Measurements from ENCODE around the gene ITGB7. TPM values are rescaled to one million over a fixed set of nuclear protein-coding genes. Genes with fewer than 3 reads are reported as not detected.

Gene ITGB7
- total and polyA plus RNA-seq, 10 of the 15 experiments (the other 5 are each of a cell fraction or from before 2014, with no cell fraction given), result 54.5 to 487 (median 252) TPM

- TF ChIP-seq FOXM1 (IDR thresholded peaks at IDR 0.05; ENCODE audit: low read depth, low read length) (peak; percentile 35; the same call in 1 of the 2 replicates), SIN3A (IDR thresholded peaks at IDR 0.05; ENCODE audit: low read depth, low read length) (peak; percentile 70; the same call in 1 of the 2 replicates), DPF2 (IDR thresholded peaks at IDR 0.05) (no peak), SUZ12 (IDR thresholded peaks at IDR 0.05; ENCODE audit: unreplicated experiment) (no peak), ETV6 (conservative IDR thresholded peaks at IDR 0.05 in 1 of 2, IDR thresholded peaks at IDR 0.05 in 1 of 2; ENCODE audit: borderline replicate concordance in 1 of 2, low read depth in 1 of 2) (peak in 1 of 2 experiments; percentile 64; a peak in 2 of 4 replicates), NFXL1 (IDR thresholded peaks at IDR 0.05; ENCODE audit: borderline replicate concordance) (no peak), PAX8 (IDR thresholded peaks at IDR 0.05) (no peak), ZNF274 (IDR thresholded peaks at IDR 0.05; ENCODE audit: insufficient read depth, insufficient read length) (no peak), MAX (IDR thresholded peaks at IDR 0.05; ENCODE audit: low read depth, low read length) (no peak), ATF7 (IDR thresholded peaks at IDR 0.05; ENCODE audit: low read depth) (peak; percentile 47), EP300 (IDR thresholded peaks at IDR 0.05; ENCODE audit: borderline replicate concordance in 1 of 2, control insufficient read depth in 1 of 2, low read depth in 2 of 2, low read length in 2 of 2) (peak in 1 of 2 experiments; percentile 46; a peak in 1 of 4 replicates), RBBP5 (conservative IDR thresholded peaks at IDR 0.05) (no peak), TAF1 (IDR thresholded peaks at IDR 0.05; ENCODE audit: borderline replicate concordance, low read depth, low read length) (peak; percentile 93), MYC (IDR thresholded peaks at IDR 0.05; ENCODE audit: insufficient read depth, insufficient read length, insufficient replicate concordance, low read length, severe bottlenecking) (no peak), YY1 (IDR thresholded peaks at IDR 0.05; ENCODE audit: low read depth, low read length) (no peak), MEF2A (IDR thresholded peaks at IDR 0.05; ENCODE audit: insufficient read depth, low read depth, low read length) (no peak), TBL1XR1 (IDR thresholded peaks at IDR 0.05; ENCODE audit: low read depth, low read length) (no peak; the same call in 1 of the 2 replicates), TCF12 (IDR thresholded peaks at IDR 0.05; ENCODE audit: low read depth, low read length) (peak; percentile 75), ZSCAN29 (IDR thresholded peaks at IDR 0.05) (no peak), SP1 (IDR thresholded peaks at IDR 0.05; ENCODE audit: low read depth, low read length) (no peak)
- TF ChIP-seq, protein P1, sequence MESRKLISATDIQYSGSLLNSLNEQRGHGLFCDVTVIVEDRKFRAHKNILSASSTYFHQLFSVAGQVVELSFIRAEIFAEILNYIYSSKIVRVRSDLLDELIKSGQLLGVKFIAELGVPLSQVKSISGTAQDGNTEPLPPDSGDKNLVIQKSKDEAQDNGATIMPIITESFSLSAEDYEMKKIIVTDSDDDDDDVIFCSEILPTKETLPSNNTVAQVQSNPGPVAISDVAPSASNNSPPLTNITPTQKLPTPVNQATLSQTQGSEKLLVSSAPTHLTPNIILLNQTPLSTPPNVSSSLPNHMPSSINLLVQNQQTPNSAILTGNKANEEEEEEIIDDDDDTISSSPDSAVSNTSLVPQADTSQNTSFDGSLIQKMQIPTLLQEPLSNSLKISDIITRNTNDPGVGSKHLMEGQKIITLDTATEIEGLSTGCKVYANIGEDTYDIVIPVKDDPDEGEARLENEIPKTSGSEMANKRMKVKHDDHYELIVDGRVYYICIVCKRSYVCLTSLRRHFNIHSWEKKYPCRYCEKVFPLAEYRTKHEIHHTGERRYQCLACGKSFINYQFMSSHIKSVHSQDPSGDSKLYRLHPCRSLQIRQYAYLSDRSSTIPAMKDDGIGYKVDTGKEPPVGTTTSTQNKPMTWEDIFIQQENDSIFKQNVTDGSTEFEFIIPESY (IDR thresholded peaks at IDR 0.05), result no peak
- TF ChIP-seq, protein P2, sequence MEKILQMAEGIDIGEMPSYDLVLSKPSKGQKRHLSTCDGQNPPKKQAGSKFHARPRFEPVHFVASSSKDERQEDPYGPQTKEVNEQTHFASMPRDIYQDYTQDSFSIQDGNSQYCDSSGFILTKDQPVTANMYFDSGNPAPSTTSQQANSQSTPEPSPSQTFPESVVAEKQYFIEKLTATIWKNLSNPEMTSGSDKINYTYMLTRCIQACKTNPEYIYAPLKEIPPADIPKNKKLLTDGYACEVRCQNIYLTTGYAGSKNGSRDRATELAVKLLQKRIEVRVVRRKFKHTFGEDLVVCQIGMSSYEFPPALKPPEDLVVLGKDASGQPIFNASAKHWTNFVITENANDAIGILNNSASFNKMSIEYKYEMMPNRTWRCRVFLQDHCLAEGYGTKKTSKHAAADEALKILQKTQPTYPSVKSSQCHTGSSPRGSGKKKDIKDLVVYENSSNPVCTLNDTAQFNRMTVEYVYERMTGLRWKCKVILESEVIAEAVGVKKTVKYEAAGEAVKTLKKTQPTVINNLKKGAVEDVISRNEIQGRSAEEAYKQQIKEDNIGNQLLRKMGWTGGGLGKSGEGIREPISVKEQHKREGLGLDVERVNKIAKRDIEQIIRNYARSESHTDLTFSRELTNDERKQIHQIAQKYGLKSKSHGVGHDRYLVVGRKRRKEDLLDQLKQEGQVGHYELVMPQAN (conservative IDR thresholded peaks at IDR 0.05), result peak; percentile 54; the same call in 1 of the 2 replicates
- TF ChIP-seq, protein P3, sequence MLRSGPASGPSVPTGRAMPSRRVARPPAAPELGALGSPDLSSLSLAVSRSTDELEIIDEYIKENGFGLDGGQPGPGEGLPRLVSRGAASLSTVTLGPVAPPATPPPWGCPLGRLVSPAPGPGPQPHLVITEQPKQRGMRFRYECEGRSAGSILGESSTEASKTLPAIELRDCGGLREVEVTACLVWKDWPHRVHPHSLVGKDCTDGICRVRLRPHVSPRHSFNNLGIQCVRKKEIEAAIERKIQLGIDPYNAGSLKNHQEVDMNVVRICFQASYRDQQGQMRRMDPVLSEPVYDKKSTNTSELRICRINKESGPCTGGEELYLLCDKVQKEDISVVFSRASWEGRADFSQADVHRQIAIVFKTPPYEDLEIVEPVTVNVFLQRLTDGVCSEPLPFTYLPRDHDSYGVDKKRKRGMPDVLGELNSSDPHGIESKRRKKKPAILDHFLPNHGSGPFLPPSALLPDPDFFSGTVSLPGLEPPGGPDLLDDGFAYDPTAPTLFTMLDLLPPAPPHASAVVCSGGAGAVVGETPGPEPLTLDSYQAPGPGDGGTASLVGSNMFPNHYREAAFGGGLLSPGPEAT (IDR thresholded peaks at IDR 0.05; ENCODE audit: low read depth), result 0 out of 2 replicates have a peak, but pooled peaks have one; percentile 22
Observed at GRCh38 chr12:53207042-53207441, at the start of gene ITGB7 (continued).

Data from GM12878 (cell line).